H1 (cell line): ENCODE results near the gene ABCC4. TPM values are rescaled to one million over a fixed set of nuclear protein-coding genes. Genes with fewer than 3 reads are reported as not detected.
A peak's percentile ranks its signal among the peaks of the same experiment; 100 is the strongest.

Experiments used
- CTCF ChIA-PET: fragments of 300-600 bp; sonication (Branson Sonifier 250); formaldehyde crosslinking; loops from one replicate; lab custom pipeline; 2021; ENCODE audit not compliant: partially characterized antibody; lab: Charles Lee
- POLR2A ChIA-PET: fragments of 300-600 bp; sonication (Branson Sonifier 250); formaldehyde crosslinking; loops from one replicate; lab custom pipeline; 2021; ENCODE audit warnings: inconsistent platforms; ENCODE audit not compliant: partially characterized antibody; lab: Charles Lee
- DNase-seq, 2 experiments: peaks; one replicate each; pipeline versions ENCODE4 v3.0.0 to v3.0.0-alpha.2; 2010 to 2022; ENCODE audit warnings: low spot score in 2 of 2, low read depth in 1 of 2, mixed read lengths in 1 of 2
- FAIRE-seq: peaks from 2 replicates; lab custom pipeline; 2011; peaks lifted over from hg19 to GRCh38; lab: Jason Lieb, UNC
- H2AFZ ChIP-seq: 2 replicates; pipeline ENCODE4 v1.8.1; 2012; ENCODE audit warnings: low read length, inconsistent platforms
- H2AK5ac ChIP-seq: 2 replicates; pipeline ENCODE4 v1.6.1; 2013; ENCODE audit warnings: low read depth, low read length
- H2BK120ac ChIP-seq: replicated peaks from 2 replicates; pipeline ENCODE3; 2013; ENCODE audit warnings: low read depth, low read length, inconsistent platforms
- H2BK12ac ChIP-seq: 2 replicates; pipeline ENCODE4 v1.6.1; 2013; ENCODE audit warnings: low read depth, low read length
- H2BK15ac ChIP-seq: 2 replicates; pipeline ENCODE4 v1.6.1; 2013; ENCODE audit warnings: low read length
- H2BK20ac ChIP-seq: 2 replicates; pipeline ENCODE4 v1.6.1; 2013; ENCODE audit warnings: low read length
- H2BK5ac ChIP-seq: 2 replicates; pipeline ENCODE4 v1.6.1; 2013; ENCODE audit warnings: low read depth, low read length
- H3K14ac ChIP-seq: 2 replicates; pipeline ENCODE4 v1.6.1; 2013; ENCODE audit warnings: inconsistent platforms; ENCODE audit not compliant: insufficient read length
- H3K18ac ChIP-seq: 2 replicates; pipeline ENCODE4 v1.6.1; 2013; ENCODE audit warnings: low read length; ENCODE audit errors: extremely low read depth
- H3K23ac ChIP-seq: 2 replicates; pipeline ENCODE4 v1.6.1; 2013; ENCODE audit warnings: inconsistent platforms; ENCODE audit not compliant: insufficient read length
- H3K23me2 ChIP-seq: 2 replicates; pipeline ENCODE4 v1.6.1; 2013; ENCODE audit warnings: low read depth, low read length
- H3K27ac ChIP-seq: 2 replicates; pipeline ENCODE4 v1.6.1; 2011; ENCODE audit warnings: low read depth, low read length, inconsistent platforms
- H3K27me3 ChIP-seq, 4 experiments: replicated peaks in 1 of 4; 1 replicate in 1 of 4; 2 replicates in 3 of 4; pipeline versions ENCODE4 v1.6.1 to v1.8.1; 2011 to 2013; ENCODE audit warnings: low read length in 3 of 4, mild to moderate bottlenecking in 3 of 4, inconsistent platforms in 2 of 4, mixed read lengths in 2 of 4, moderate library complexity in 1 of 4; ENCODE audit not compliant: control insufficient read depth in 3 of 4, insufficient read depth in 3 of 4; ENCODE audit errors: extremely low read depth in 1 of 4
- H3K36me3 ChIP-seq, 4 experiments: 2 replicates each; pipeline versions ENCODE4 v1.6.1 to v1.8.1; 2011 to 2013; ENCODE audit warnings: mild to moderate bottlenecking in 4 of 4, low read length in 3 of 4, moderate library complexity in 2 of 4, control low read depth in 1 of 4, inconsistent platforms in 1 of 4; ENCODE audit not compliant: insufficient read depth in 4 of 4, control insufficient read depth in 2 of 4
- H3K4ac ChIP-seq: replicated peaks from 2 replicates; pipeline ENCODE3; 2013; ENCODE audit warnings: low read length, low read depth, mixed read lengths, inconsistent platforms; ENCODE audit not compliant: insufficient read length
- H3K4me1 ChIP-seq, 4 experiments: replicated peaks in 1 of 4; 1 replicate in 1 of 4; 2 replicates in 3 of 4; pipeline versions ENCODE4 v1.6.1 to v1.8.1; 2011 to 2013; ENCODE audit warnings: low read length in 3 of 4, inconsistent platforms in 2 of 4, mixed read lengths in 1 of 4; ENCODE audit not compliant: insufficient read depth in 4 of 4, control insufficient read depth in 3 of 4
- H3K4me2 ChIP-seq, 2 experiments: 2 replicates each; pipeline versions ENCODE4 v1.6.1 to v1.8.1; 2011 to 2013; ENCODE audit warnings: low read depth in 2 of 2, low read length in 2 of 2, control low read depth in 1 of 2, inconsistent platforms in 1 of 2, mild to moderate bottlenecking in 1 of 2; ENCODE audit not compliant: insufficient read depth in 1 of 2
- H3K4me3 ChIP-seq, 4 experiments: fragments of 200-600, 300-600 bp in 1 of 4; sonication (generic), shearing (Covaris generic), sonication (Bioruptor Twin) in 1 of 4; 2 replicates each; pipeline versions ENCODE4 v1.5.1 to v1.8.1; 2011 to 2016; ENCODE audit warnings: low read length in 4 of 4, low read depth in 3 of 4, control low read depth in 2 of 4, inconsistent platforms in 2 of 4, mild to moderate bottlenecking in 2 of 4, mixed read lengths in 1 of 4, moderate library complexity in 1 of 4; ENCODE audit not compliant: insufficient read depth in 2 of 4; ENCODE audit errors: extremely low read depth in 1 of 4
- H3K56ac ChIP-seq: replicated peaks from 2 replicates; pipeline ENCODE3; 2013; ENCODE audit warnings: low read depth, mild to moderate bottlenecking, mixed read lengths, low read length, inconsistent platforms; ENCODE audit not compliant: insufficient read length
- H3K79me1 ChIP-seq: 2 replicates; pipeline ENCODE4 v1.6.1; 2013; ENCODE audit warnings: low read depth, low read length, control low read depth
- H3K79me2 ChIP-seq, 2 experiments: 2 replicates each; pipeline versions ENCODE4 v1.6.1 to v1.8.1; 2012 to 2013; ENCODE audit warnings: low read length in 2 of 2, mild to moderate bottlenecking in 2 of 2, inconsistent platforms in 1 of 2; ENCODE audit not compliant: insufficient read depth in 2 of 2, control insufficient read depth in 1 of 2
- H3K9ac ChIP-seq, 4 experiments: replicated peaks in 1 of 4; 1 replicate in 1 of 4; 2 replicates in 3 of 4; pipeline versions ENCODE4 v1.6.1 to v1.8.1; 2011 to 2013; ENCODE audit warnings: low read depth in 3 of 4, low read length in 3 of 4, control low read depth in 2 of 4, mild to moderate bottlenecking in 2 of 4, moderate library complexity in 2 of 4, inconsistent platforms in 1 of 4; ENCODE audit errors: extremely low read depth in 1 of 4
- H3K9me3 ChIP-seq, 2 experiments: 2 replicates each; pipeline versions ENCODE4 v1.6.1 to v1.8.1; 2012 to 2013; ENCODE audit warnings: mild to moderate bottlenecking in 2 of 2, moderate library complexity in 2 of 2, control low read depth in 1 of 2, inconsistent platforms in 1 of 2, low read depth in 1 of 2, low read length in 1 of 2, mixed read lengths in 1 of 2; ENCODE audit not compliant: insufficient read depth in 2 of 2
- H4K20me1 ChIP-seq, 2 experiments: replicated peaks in 1 of 2; 2 replicates each; pipeline versions ENCODE3 to v1.8.1; 2011 to 2013; ENCODE audit warnings: inconsistent platforms in 2 of 2, low read length in 2 of 2, mild to moderate bottlenecking in 1 of 2; ENCODE audit not compliant: insufficient read depth in 2 of 2, control insufficient read depth in 1 of 2
- H4K5ac ChIP-seq: 2 replicates; pipeline ENCODE4 v1.6.1; 2013; ENCODE audit warnings: low read length, low read depth, mixed read lengths, inconsistent platforms; ENCODE audit not compliant: insufficient read length
- H4K8ac ChIP-seq: 2 replicates; pipeline ENCODE4 v1.8.0; 2013; ENCODE audit warnings: mild to moderate bottlenecking, moderate library complexity, low read length, inconsistent platforms; ENCODE audit not compliant: insufficient read depth; ENCODE audit errors: extremely low read depth
- H4K91ac ChIP-seq: replicated peaks from 2 replicates; pipeline ENCODE3; 2013; ENCODE audit warnings: low read length, mixed read lengths, inconsistent platforms; ENCODE audit not compliant: insufficient read length
- E2F6 ChIP-seq: IDR thresholded peaks from 2 replicates; pipeline ENCODE4 v1.6.1; 2012; ENCODE audit warnings: inconsistent platforms
- EP300 ChIP-seq, 2 experiments: IDR thresholded peaks; 1 replicate in 1 of 2; 2 replicates in 1 of 2; pipeline ENCODE4 v1.6.1; 2011 to 2012; ENCODE audit warnings: low read depth in 2 of 2, low read length in 2 of 2, mild to moderate bottlenecking in 2 of 2, borderline replicate concordance in 1 of 2, inconsistent platforms in 1 of 2, moderate library complexity in 1 of 2
- GABPA ChIP-seq: IDR thresholded peaks from 2 replicates; pipeline ENCODE4 v1.6.1; 2011; ENCODE audit warnings: mild to moderate bottlenecking, low read length, moderate library complexity, borderline replicate concordance; ENCODE audit not compliant: insufficient read depth
- POLR2A ChIP-seq, 2 experiments: IDR thresholded peaks; 1 replicate in 1 of 2; 2 replicates in 1 of 2; pipeline ENCODE4 v1.6.1; 2011; ENCODE audit warnings: low read depth in 2 of 2, low read length in 2 of 2, mild to moderate bottlenecking in 2 of 2; ENCODE audit errors: control extremely low read depth in 1 of 2
- RAD21 ChIP-seq, 2 experiments: IDR thresholded peaks in 1 of 2; conservative IDR thresholded peaks in 1 of 2; 2 replicates each; pipeline ENCODE4 v1.6.1; 2011; ENCODE audit warnings: low read depth in 2 of 2, low read length in 2 of 2, improper control_type of control experiment in 1 of 2, inconsistent platforms in 1 of 2, mild to moderate bottlenecking in 1 of 2, moderate library complexity in 1 of 2
- RXRA ChIP-seq: IDR thresholded peaks from 2 replicates; pipeline ENCODE4 v1.6.1; 2011; ENCODE audit warnings: low read depth, mild to moderate bottlenecking, low read length, moderate library complexity; ENCODE audit not compliant: insufficient read depth
- ZNF274 ChIP-seq: IDR thresholded peaks from 2 replicates; pipeline ENCODE4 v1.7.0; 2012; ENCODE audit warnings: low read length, borderline replicate concordance; ENCODE audit errors: extremely low read depth
- WGBS, 2 experiments: shearing (Covaris generic) in 1 of 2; methylation state at CpG; one replicate each; pipeline versions ENCODE4 v1.1.6 to v1.1.7; 2013 to 2015; ENCODE audit warnings: low lambda C conversion rate in 2 of 2, mixed read lengths in 2 of 2, inconsistent platforms in 1 of 2, low coverage in 1 of 2, missing lambda C conversion rate in 1 of 2; ENCODE audit not compliant: insufficient replicate concordance in 2 of 2, insufficient coverage in 1 of 2, insufficient read length in 1 of 2; ENCODE audit errors: extremely low coverage in 1 of 2, missing lambda C conversion rate in 1 of 2; 5-methylcytosine and 5-hydroxymethylcytosine counted together
- polyA plus RNA-seq, 7 experiments: library from polyadenylated mRNA; depleted of rRNA in 3 of 7; stranded (reverse) in 5 of 7; unstranded in 2 of 7; fragments of >200 nt in 5 of 7; fragments of 200-250 nt in 2 of 7; gene quantifications; 1 replicate in 5 of 7; 2 replicates in 1 of 7; 4 replicates in 1 of 7; pipeline versions ENCODE4 v1.2.1 to v1.2.3, GENCODE V29; 2011 to 2013; ENCODE audit warnings: missing spikeins in 2 of 7, mixed read lengths in 2 of 7
- total RNA-seq: library from RNA; stranded (reverse); fragmentation: NEBNext Ultra II Directional; extraction: Animal tissue kit (Norgen Biotek cat#: 25700); gene quantifications from 2 replicates; pipeline ENCODE4 v1.2.1, GENCODE V29; 2021
- TF ChIP-seq, protein P1 (sequence below), 3 experiments: IDR thresholded peaks; 1 replicate in 2 of 3; 2 replicates in 1 of 3; pipeline versions ENCODE4 v1.5.1 to v1.6.1; 2011; ENCODE audit warnings: low read length in 3 of 3, mild to moderate bottlenecking in 3 of 3, inconsistent platforms in 2 of 3, low read depth in 1 of 3, moderate library complexity in 1 of 3; ENCODE audit not compliant: insufficient read depth in 1 of 3; ENCODE audit errors: control extremely low read depth in 1 of 3

The ABCC4 gene
- total and polyA plus RNA-seq, 2 of the 8 experiments (the other 6 are each of a cell fraction or from before 2014, with no cell fraction given), result 4.0 to 14.1 TPM

DNA sequence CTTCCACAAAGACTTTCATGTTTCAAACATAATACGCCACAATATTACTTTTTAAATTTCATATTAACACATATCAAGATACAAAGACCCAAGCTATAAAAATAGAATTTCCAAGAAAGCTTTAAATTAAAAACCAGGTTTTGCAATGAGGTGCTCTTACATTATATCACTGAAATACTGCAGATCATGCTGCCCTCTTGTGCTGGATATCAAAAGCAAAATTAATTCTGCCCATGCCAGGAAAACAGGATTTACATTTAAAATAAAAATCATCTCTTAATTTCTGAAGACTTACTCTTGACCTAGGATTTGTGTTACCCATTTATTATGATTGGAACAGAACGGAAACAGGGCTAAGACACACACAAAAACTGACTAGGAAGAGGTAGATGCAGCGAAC, 145.0 kb downstream of the ABCC4 start:
- POLR2A ChIA-PET, result no interaction called here
- no peak overlapping the region for H3K4ac ChIP-seq
- no peak overlapping the region for H4K5ac ChIP-seq
- H3K4me2 ChIP-seq, result no peak overlapping the region
- H3K9me3 ChIP-seq, result no peaks in the 10 kb centered on the region
- H4K8ac ChIP-seq, result no peak overlapping the region
- no peak for DNase-seq
- H2BK5ac ChIP-seq, result no peak overlapping the region
- no peaks in the 10 kb centered on the region for H3K79me2 ChIP-seq
- H3K9ac ChIP-seq, result no peak overlapping the region
- H2BK12ac ChIP-seq, result no peak overlapping the region
- FAIRE-seq, result no peak
- WGBS, 2 experiments, result 81 to 100% methylated on average over 1 to 3 of the region's 3 CpGs
- no peak overlapping the region for H3K27ac ChIP-seq
- no peaks in the 10 kb centered on the region for H3K23me2 ChIP-seq
- peaks cover 0 to 10% (median 3%) of the 10 kb centered on the region in 4 experiments; a peak in 3 of 7 replicates for H3K4me1 ChIP-seq
- no peak overlapping the region for H2BK15ac ChIP-seq
- H4K91ac ChIP-seq, result no peak overlapping the region
- H2BK20ac ChIP-seq, result no peak overlapping the region
- H3K23ac ChIP-seq, result no peak overlapping the region
- H2AFZ ChIP-seq, result no peak overlapping the region
- H3K56ac ChIP-seq, result no peak overlapping the region
- no peaks in the 10 kb centered on the region for H3K79me1 ChIP-seq
- no peak overlapping the region for H2AK5ac ChIP-seq
- no peaks in the 10 kb centered on the region for H4K20me1 ChIP-seq
- CTCF ChIA-PET, result interaction anchor here (0.7 to 3.6 kb wide), 16 partner anchors 9 to 496 kb away, joined by 3 to 16 read pairs (median 4); no protein-coding TSS in a partner anchor
- H3K18ac ChIP-seq, result no peak overlapping the region
- peaks cover 0 to 3% (median under 1%) of the 10 kb centered on the region in 4 experiments; a peak in 4 of 7 replicates for H3K27me3 ChIP-seq
- no peak overlapping the region for H3K14ac ChIP-seq
- H2BK120ac ChIP-seq, result no peak overlapping the region
- no peak overlapping the region for H3K4me3 ChIP-seq
- no peaks in the 10 kb centered on the region for H3K36me3 ChIP-seq
- TF ChIP-seq EP300 (IDR thresholded peaks at IDR 0.05; ENCODE audit: borderline replicate concordance in 1 of 2, low read depth in 2 of 2, low read length in 2 of 2), result no peak
- TF ChIP-seq RAD21 (IDR thresholded peaks at IDR 0.05 in 1 of 2, conservative IDR thresholded peaks at IDR 0.05 in 1 of 2; ENCODE audit: low read depth in 2 of 2, low read length in 2 of 2), result peak; percentile 57 to 64
- no peak for TF ChIP-seq GABPA
- no peak for TF ChIP-seq POLR2A (IDR thresholded peaks at IDR 0.05; ENCODE audit: control extremely low read depth in 1 of 2, low read depth in 2 of 2, low read length in 2 of 2)
- no peak for TF ChIP-seq ZNF274
- TF ChIP-seq, protein P1, sequence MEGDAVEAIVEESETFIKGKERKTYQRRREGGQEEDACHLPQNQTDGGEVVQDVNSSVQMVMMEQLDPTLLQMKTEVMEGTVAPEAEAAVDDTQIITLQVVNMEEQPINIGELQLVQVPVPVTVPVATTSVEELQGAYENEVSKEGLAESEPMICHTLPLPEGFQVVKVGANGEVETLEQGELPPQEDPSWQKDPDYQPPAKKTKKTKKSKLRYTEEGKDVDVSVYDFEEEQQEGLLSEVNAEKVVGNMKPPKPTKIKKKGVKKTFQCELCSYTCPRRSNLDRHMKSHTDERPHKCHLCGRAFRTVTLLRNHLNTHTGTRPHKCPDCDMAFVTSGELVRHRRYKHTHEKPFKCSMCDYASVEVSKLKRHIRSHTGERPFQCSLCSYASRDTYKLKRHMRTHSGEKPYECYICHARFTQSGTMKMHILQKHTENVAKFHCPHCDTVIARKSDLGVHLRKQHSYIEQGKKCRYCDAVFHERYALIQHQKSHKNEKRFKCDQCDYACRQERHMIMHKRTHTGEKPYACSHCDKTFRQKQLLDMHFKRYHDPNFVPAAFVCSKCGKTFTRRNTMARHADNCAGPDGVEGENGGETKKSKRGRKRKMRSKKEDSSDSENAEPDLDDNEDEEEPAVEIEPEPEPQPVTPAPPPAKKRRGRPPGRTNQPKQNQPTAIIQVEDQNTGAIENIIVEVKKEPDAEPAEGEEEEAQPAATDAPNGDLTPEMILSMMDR (IDR thresholded peaks at IDR 0.05; ENCODE audit: control extremely low read depth in 1 of 3, insufficient read depth in 1 of 3, low read depth in 1 of 3, low read length in 3 of 3), result peak in 2 of 3 experiments; percentile 3 to 4; a peak in 1 of 4 replicates
- TF ChIP-seq E2F6, result no peak
- no peak for TF ChIP-seq RXRA
